GM18867 (cell line): ENCODE data around the gene GPR162.
A peak's percentile ranks its signal among the peaks of the same experiment; 100 is the strongest.

Source experiments
- ATAC-seq: cut with Tn5 transposase; IDR thresholded peaks from one replicate; pipeline ENCODE4 v1.9.1; 2021; ENCODE audit warnings: mild to moderate bottlenecking, moderate library complexity; ENCODE audit not compliant: unreplicated experiment

Gene GPR162

GRCh38 chr12:6821591-6822425, at the start of gene GPR162:
GPR162 (plus strand) TSS chr12:6821821; CDS start chr12:6823899, 2,078 bp downstream.
- ATAC-seq, result no peak

GRCh38 chr12:6772331-6772695, 49.3 kb upstream of the GPR162 start, which contains the start of gene LAG3:
LAG3 (plus strand) TSS chr12:6772520; CDS start chr12:6772853, 333 bp downstream.
- no peak for ATAC-seq

GRCh38 chr12:6772726-6773589, 48.7 kb upstream of the GPR162 start:
- no peak for ATAC-seq

- ATAC-seq, result no peak
Measured at GRCh38 chr12:6773590-6774351, 47.9 kb upstream of the GPR162 start.

- ATAC-seq, result no peak
Measured at GRCh38 chr12:6774499-6775062, 47.0 kb upstream of the GPR162 start.

- ATAC-seq, result no peak
Measured at GRCh38 chr12:6775185-6776174, 46.1 kb upstream of the GPR162 start.

GRCh38 chr12:6777386-6777785, 44.2 kb upstream of the GPR162 start:
- ATAC-seq, result no peak

GRCh38 chr12:6778217-6778573, 43.4 kb upstream of the GPR162 start:
- ATAC-seq, result no peak

GRCh38 chr12:6778574-6779550, 42.8 kb upstream of the GPR162 start:
- ATAC-seq, result peak; percentile 80

GRCh38 chr12:6779708-6780432, 41.8 kb upstream of the GPR162 start:
- ATAC-seq, result no peak

- no peak for ATAC-seq
Measured at GRCh38 chr12:6780573-6780972, 41.0 kb upstream of the GPR162 start.

- ATAC-seq, result no peak
Measured at GRCh38 chr12:6782119-6782518, 39.5 kb upstream of the GPR162 start.

GRCh38 chr12:6782850-6783566, 38.6 kb upstream of the GPR162 start:
- ATAC-seq, result no peak

- no peak for ATAC-seq
Measured at GRCh38 chr12:6783828-6784227, 37.8 kb upstream of the GPR162 start.

- no peak for ATAC-seq
Measured at GRCh38 chr12:6784296-6784695, 37.3 kb upstream of the GPR162 start.

- no peak for ATAC-seq
Measured at GRCh38 chr12:6784761-6785160, 36.9 kb upstream of the GPR162 start.

GRCh38 chr12:6786416-6787094, 35.1 kb upstream of the GPR162 start:
- no peak for ATAC-seq
